Umbilical cord (tissue), 2 donors: ENCODE results near the gene REPIN1. TPM values are rescaled to one million over a fixed set of nuclear protein-coding genes. Genes with fewer than 3 reads are reported as not detected.
A peak's percentile ranks its signal among the peaks of the same experiment; 100 is the strongest.

Experiments used
- DNase-seq: peaks from one replicate; pipeline ENCODE4 v3.0.0-alpha.2; 2015; ENCODE audit warnings: low spot score
- total RNA-seq: library from RNA; depleted of rRNA; stranded (reverse); fragments of >200 nt; gene quantifications from one replicate; pipeline ENCODE4 v1.2.3, GENCODE V29; 2014; ENCODE audit warnings: low replicate concordance; ENCODE audit not compliant: insufficient read depth

The REPIN1 gene
- total RNA-seq, 1 donor from 2014 or later: 24.1 TPM

DNA sequence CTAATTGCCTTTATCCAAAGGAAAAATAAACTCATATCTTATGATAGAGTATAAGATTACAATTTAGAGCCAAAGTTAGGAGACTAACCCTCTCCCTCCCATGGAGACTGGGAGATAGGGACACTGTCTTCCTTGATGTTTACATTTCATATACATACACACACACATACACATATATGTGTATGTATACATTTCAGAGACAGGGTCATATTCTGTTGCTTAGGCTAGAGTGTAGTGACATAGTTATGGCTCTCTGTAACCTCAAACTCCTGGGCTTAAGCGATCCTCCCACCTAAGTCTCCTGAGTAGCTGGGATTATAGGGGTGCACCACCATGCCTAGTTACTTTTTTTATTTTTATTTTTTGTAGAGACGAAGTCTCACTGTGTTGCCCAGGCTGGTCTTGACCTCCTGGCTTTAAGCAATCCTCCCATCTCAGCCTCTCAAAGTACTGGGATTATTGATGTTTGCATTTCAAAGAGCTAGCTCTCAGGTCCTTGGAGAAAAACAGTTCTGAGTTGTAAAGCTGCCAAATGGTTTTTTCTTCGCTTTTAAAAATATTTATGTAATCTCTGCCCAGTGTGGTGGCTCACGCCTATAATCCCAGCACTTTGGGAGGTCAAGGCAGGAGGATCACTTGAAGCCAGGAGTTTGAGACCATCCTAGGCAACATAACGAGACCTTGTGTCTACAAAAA lies 8.1 kb upstream of the REPIN1 start:
- no peak for DNase-seq

DNA sequence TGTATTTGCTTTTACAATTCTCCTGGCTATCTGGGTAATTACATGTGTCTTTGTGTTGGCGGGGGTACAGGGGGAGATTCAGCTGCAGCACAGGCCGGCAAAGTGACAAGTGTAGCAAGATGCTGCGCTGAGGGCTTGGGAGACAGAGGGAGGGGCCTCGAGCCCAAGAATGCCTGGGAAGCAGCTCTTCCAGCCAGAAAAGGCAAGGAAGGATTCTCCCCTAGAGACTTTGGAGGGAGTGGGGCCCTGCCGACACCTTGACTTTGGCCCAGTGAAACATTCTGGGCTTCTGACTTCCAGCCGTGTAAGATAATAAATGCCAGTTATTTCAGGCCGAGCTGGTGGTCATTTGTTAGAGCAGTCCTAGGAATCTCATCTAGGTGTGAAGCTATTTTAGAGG lies 7.2 kb upstream of the REPIN1 start:
- DNase-seq: no peak

DNA sequence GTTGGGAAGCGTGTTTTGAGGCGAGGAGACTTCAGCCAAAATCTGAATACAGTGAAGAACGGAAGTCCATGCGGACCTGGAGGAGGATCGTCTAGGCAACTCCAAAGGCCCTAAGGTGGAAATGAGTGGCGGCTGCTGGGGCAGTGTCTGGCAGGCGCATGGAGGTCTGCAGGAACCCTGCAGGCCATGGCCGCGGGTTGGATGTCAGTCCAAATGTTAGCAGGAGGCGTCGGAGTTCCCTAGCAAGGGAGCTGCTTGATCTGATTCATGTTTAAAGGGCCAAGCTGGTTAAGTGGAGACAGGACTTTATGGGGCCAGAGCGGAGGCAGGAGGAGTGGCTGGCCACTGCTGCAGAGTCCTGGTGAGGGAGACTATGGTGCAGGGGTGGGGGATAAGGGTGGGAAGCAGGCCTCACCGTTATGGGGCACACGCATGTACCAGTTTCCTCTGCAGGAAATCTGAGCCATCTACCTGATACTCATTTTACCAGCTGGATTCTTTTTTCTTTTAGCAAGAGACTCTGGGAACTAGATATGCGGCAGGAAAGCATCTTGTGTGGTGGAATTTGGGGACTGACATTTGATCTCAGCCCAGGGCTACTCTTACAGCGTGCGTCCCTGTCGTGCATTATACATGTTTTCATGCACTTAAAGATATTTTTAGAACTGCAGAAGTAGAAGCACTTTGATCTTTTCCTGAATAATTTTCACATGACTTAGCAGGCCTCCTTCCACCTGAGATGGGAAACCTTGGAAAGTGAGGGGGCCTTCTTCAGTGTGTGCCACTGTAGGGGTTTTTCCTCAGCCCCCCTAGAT lies 6.6 kb upstream of the REPIN1 start:
- DNase-seq: no peak

DNA sequence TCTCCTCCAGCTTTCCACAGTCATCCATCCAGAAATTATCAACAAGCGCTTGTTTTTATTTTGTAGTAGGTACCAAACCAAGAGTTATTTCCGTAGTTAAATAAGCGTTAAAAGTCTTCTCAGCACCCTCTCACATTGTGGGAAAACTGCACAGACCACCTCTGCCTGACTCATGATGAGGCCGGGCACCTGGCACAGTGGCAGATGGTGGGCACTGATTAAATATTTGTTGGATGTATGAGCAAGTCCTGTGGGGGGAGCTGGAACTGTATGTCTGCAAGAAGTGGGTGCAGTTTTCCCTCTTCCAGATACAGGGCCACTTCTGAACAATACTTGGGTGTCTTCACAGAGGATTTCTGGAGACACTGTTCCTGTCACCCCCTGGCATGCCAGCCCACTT lies 5.3 kb upstream of the REPIN1 start:
- DNase-seq: no peak

DNA sequence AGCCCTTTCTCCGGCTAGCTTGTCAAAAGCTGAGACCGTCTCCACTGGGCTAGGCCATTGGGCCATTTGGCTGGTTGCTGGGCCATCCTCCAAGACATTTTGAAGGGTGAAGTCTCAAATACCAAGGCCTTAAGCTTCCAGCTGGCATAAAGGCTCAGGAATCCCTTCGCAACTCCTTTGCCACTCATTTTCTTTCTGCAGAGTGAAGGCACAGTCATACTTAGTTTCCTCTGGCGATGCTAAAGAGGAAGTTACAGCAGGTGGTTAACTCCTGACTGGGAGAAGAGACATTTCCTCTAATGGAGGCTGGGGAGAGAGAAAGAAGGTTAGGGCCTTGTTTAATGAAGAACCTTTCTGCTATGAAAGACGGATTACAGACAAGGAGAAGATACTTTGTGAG lies 4.8 kb upstream of the REPIN1 start:
- DNase-seq: no peak

DNA sequence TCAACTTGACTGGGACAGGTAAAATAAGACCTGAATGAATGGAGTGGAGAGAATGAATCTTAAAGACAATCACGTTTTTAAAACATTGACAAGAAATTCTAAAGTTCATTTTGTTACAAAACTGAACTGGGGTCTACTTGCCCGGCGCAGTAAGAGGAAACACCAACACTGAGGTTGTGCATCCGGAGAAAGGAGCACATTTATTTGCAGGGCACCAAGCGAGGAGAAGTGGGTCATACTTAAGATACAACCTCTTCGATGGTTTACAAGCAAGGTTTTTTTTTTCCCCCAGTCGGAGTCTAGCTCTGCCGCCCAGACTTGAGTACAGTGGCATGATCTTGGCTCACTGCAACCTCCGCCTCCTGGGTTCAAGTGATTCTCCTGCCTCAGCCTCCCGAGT lies 3.4 kb upstream of the REPIN1 start:
- no peak for DNase-seq

DNA sequence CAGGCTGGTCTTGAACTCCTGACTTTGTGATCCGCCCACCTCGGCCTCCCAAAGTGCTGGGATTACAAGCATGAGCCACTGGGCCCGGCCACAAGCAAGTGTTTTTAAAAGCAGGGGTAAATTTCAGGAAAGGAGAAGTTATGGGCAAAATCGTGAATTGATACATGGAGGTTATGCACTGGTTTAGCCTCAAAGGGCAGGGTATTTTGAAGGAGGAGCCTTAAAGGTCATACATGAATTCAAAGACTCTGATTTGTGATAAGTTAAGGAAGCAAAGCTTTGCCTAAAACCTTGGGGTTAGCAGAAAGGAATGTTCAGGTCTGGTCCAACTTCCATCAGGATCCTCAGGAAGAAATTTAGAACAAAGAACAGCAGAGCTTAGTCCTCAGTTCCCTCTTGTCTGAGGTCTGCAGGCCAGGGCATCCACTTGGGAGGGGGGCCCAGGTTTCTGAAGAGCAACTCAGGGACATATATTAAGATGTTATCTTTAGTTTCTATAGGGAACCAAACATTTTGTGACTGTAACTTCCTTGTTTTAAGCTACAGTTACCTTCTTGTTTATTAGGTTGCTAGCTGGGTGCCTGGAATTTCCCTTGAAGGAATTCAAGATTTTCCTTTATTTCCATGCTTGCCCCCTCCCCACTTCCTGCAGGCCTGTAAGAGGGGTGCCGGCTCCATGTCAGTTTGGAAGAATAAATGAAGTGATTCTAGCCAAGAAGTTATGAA lies 2.8 kb upstream of the REPIN1 start:
- DNase-seq: no peak

DNA sequence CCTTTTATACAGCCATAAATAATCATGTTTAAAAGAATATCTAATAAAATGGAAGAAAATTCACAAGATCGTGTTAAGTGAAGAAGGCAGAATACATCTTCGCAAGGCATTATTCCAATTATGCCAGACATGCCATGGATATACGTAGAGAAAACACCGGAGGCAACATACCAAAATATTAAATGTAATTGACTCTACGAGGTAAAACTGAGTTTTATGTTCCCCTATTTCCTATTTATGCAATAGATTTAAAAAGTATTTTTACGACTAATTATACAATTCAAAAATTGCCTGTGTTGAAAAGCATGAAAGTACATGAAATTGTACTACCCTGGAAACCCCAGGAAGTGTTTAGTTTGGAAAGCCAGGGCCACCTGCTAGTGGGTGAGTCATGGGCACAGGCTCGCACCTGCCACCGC lies 936 bp upstream of the REPIN1 start:
- no peak for DNase-seq

DNA sequence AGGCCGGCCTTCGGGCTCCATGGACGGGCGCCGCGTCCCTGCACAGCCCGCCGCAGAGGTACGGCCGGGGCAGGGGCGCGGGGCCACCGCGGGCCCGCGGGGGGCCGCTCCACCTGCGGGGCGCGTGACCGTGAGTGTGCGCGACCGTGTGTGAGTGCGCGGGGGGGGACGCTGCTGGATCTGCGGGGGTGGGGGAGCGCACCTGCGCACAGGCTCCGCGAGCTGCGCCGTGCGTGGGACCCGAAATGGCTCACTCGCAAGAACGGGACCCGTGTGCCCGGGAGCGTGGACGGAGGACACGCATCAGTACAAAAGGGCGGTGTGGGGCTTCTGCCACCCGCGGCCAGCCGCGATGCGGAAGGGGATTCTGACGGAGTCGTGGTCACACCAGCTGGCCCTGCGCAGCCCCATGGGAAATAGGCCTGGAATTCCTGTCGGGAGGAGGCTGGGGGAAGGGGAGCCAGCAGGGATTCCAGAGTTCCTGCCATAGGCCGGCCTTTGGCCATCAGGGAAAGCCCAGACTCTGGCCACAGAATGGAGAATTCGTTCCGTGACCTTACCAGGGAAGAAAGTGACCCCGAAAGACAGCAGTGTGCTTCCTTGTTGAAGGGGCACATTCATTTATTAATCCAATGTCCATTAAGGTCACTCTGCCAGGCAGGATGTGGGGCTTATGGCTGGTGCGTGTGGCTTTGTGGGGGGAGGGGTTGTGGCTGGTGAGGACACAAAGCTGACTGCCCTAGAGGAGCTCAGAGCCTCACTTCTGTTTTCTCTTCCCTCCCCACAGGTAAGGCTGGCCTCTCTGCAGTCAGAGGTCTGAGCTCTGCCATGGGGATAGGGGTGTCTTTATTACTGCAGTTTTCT lies 494 bp downstream of the REPIN1 start:
- DNase-seq: peak; percentile 73

DNA sequence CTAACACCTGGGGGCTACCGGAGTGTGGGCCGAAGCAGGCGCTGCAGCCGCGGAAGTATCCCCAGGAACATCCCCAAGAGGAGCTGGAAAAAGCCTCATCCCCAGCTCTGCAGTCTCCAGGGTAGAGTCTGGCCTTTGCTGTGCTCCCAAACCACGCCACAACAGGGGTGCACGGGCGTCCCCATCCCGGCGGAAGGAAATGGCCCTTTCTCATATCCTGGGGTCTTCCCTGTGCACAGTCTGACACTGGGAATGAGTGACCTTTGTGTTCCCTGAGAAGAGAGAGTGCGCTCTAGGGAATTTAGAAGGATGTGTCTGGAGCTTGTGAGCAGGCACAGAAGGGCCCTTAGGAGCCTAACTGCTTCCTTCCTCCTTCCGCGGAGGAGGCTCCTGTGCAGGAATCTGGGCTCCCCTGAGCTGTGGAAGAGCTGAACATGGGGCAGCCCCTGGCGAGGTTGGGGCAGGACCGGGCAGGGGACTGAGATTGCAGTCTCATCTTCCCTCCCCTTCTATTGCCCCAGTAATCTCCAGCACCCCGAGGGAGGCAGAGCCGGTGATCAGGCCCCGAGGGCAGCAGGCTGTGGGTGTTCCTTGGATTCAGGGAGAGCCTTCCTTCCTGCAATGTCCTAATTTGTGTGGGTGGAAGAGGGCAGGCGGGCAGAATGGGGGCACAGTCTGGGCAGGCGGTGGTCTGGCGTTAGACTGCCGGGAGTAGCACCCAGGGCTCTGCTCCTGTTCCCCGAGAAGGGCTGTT lies 1.3 kb downstream of the REPIN1 start:
- no peak for DNase-seq

DNA sequence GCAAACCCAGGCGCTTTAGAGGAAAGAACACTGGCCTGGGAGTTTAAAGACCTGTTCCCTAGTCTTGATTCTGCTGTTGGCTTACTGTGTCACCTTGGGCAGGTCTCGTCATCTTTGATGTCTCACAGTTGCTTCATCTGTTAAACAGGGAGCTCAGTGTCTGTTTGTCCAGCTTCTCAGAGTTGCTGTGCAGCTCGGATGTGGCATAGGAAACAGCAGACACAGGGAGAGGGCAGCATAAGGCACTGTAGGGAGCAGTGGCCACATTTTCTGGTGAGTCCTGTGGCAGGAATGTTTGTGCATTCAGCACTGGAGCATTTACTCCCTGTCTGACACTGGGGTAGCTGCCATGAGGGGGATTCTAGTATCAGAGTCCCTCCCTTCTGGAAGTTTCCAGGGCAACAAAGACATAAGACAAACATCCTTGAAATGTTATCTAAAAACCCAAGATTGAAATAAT lies 2.0 kb downstream of the REPIN1 start:
- peak; percentile 47 for DNase-seq

DNA sequence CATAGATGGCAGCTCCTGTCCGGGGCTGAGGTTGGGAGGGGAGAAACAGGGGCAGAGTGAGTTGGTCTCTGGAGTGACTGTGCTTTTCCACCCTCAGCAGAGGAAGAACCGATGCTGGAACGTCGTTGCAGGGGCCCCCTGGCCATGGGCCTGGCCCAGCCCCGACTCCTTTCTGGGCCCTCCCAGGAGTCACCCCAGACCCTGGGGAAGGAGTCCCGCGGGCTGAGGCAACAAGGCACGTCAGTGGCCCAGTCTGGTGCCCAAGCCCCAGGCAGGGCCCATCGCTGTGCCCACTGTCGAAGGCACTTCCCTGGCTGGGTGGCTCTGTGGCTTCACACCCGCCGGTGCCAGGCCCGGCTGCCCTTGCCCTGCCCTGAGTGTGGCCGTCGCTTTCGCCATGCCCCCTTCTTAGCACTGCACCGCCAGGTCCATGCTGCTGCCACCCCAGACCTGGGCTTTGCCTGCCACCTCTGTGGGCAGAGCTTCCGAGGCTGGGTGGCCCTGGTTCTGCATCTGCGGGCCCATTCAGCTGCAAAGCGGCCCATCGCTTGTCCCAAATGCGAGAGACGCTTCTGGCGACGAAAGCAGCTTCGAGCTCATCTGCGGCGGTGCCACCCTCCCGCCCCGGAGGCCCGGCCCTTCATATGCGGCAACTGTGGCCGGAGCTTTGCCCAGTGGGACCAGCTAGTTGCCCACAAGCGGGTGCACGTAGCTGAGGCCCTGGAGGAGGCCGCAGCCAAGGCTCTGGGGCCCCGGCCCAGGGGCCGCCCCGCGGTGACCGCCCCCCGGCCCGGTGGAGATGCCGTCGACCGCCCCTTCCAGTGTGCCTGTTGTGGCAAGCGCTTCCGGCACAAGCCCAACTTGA lies 2.7 kb downstream of the REPIN1 start:
- no peak for DNase-seq

DNA sequence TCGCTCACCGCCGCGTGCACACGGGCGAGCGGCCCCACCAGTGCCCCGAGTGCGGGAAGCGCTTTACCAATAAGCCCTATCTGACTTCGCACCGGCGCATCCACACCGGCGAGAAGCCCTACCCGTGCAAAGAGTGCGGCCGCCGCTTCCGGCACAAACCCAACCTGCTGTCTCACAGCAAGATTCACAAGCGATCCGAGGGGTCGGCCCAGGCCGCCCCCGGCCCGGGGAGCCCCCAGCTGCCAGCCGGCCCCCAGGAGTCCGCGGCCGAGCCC lies 3.3 kb downstream of the REPIN1 start:
- no peak for DNase-seq

DNA sequence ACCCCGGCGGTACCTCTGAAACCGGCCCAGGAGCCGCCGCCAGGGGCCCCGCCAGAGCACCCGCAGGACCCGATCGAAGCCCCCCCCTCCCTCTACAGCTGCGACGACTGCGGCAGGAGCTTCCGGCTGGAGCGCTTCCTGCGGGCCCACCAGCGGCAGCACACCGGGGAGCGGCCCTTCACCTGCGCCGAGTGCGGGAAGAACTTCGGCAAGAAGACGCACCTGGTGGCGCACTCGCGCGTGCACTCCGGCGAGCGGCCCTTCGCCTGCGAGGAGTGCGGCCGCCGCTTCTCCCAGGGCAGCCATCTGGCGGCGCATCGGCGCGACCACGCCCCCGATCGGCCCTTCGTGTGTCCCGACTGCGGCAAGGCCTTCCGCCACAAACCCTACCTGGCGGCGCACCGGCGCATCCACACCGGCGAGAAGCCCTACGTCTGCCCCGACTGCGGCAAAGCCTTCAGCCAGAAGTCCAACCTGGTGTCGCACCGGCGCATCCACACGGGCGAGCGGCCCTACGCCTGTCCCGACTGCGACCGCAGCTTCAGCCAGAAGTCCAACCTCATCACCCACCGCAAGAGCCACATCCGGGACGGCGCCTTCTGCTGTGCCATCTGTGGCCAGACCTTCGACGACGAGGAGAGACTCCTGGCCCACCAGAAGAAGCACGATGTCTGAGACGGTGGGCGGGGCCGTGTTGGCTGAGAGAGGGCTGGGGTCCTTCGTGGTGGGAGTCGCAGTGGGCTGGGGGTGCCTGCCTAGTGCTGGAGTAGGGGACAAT lies 3.8 kb downstream of the REPIN1 start:
- DNase-seq: no peak

DNA sequence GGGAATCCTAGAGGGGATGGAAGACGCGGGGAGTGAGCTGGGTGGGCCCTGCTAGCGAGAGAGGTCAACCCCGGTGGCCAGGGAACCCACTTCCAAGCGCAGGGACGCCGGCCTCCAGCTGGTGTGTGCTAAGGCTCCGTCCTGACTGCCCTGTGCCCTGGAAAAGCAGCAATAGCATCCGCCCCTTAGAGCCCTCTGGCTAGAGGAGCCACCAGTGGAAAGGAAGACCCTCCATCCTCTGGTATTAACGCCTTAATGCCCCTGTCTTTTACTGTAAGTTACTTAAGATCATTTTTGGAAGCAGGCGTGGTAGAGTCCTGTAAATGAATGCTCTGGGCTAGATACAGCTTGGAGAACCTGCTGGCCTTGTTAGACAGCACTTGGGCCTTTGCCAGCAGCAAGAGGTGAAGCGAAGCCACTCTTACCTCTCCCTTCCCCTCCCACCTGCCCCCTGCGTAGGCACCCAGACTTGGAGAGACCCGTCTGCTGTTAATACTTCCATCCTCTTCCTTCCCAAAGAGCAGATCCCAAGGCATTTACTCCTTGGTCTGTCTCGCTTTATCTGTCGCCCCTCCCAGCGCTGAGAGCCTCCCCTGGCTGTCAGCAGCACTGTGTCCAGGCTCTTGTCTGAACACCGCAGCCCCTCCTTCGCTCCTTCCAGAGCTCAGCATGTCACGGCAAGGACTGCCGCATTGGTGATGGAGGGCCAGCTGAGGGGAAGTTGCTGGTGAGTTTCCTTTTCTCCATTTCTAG lies 4.6 kb downstream of the REPIN1 start:
- DNase-seq: peak; percentile 79

DNA sequence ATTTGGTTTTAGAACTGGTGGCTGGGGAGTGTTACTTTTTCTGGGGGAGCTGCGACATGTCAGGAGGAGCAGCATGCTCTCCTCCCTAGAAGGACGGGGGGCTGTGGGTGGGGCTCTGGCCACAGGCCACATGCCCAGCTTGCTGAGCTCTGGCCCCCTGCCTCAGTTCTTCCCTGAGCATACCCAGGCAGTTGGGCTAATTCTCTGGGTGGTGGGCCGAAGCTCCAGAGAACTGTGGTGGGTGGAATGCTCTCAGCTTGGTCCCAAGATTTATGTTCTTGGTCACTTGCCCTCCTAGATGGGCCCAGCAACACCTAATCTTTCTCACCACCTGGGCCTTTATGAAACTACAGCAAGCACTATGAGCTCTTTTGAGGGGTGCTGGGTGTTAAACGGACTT lies 5.4 kb downstream of the REPIN1 start:
- no peak for DNase-seq

DNA sequence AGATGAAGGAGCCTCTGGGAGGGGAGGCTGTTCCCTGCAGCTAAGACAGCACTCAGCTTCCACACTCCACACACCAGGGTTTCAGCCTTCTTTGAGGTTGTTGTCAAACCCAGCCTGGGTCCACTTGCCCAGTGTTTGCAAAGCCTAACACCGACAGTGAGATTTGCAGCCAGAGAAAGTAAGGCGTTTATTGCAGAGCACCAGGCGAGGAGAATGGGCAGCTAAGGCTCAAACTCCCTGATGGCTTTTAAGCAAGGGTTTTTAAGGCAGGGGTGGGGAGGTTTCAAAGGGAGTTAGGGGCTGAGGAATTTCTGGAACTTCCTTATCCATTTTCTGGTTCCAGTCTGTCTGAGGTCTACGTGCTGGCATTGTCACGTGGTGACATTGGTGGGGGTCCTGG lies 5.8 kb downstream of the REPIN1 start:
- DNase-seq: no peak
